ENCODE data around the gene NLRP4.
A peak's percentile ranks its signal among the peaks of the same experiment; 100 is the strongest.

The NLRP4 gene

GRCh38 chr19:55901369-55902079, 65.2 kb downstream of the NLRP4 start:
- no peaks in the 10 kb centered on the region for H3K36me3 ChIP-seq (replicated peaks; ENCODE audit: insufficient read depth, low read length)
- H3K79me2 ChIP-seq (ENCODE audit: low read length): no peaks in the 10 kb centered on the region
- no peak overlapping the region for H3K27ac ChIP-seq (ENCODE audit: low read length)
- H3K9me2 ChIP-seq (replicated peaks; ENCODE audit: insufficient read depth, low read length): no peaks in the 10 kb centered on the region
- H3K27me3 ChIP-seq (replicated peaks; ENCODE audit: insufficient read depth, low read length): no peaks in the 10 kb centered on the region
- peak overlapping the region; percentile 61 for H2AFZ ChIP-seq (ENCODE audit: low read length)
- no peaks in the 10 kb centered on the region for H3F3A ChIP-seq (ENCODE audit: insufficient read depth, low read length)
- no peaks in the 10 kb centered on the region for H3K4me1 ChIP-seq (ENCODE audit: low read length)
- no peak overlapping the region for H3K4me3 ChIP-seq (ENCODE audit: low read length)
- TF ChIP-seq CTCF (IDR thresholded peaks at IDR 0.05; ENCODE audit: low read length): no peak
- TF ChIP-seq EZH2phosphoT487 (IDR thresholded peaks at IDR 0.05; ENCODE audit: low read length): no peak
- no peaks in the 10 kb centered on the region for H4K20me1 ChIP-seq (ENCODE audit: insufficient read depth, low read length)
- H3K9me3 ChIP-seq (replicated peaks; ENCODE audit: insufficient read depth, low read length): no peaks in the 10 kb centered on the region
- H3K9ac ChIP-seq (ENCODE audit: low read length): no peak overlapping the region
- no peak for DNase-seq
- H3K4me2 ChIP-seq (ENCODE audit: low read depth, low read length): peak overlapping the region; percentile 21; the same call in 1 of the 2 replicates

GRCh38 chr19:55902080-55902751, 65.9 kb downstream of the NLRP4 start:
- H3K36me3 ChIP-seq (replicated peaks; ENCODE audit: insufficient read depth, low read length): no peaks in the 10 kb centered on the region
- H3K9me3 ChIP-seq (replicated peaks; ENCODE audit: insufficient read depth, low read length): no peaks in the 10 kb centered on the region

GRCh38 chr19:55907286-55907685, 70.9 kb downstream of the NLRP4 start:
- TF ChIP-seq EZH2 (optimal IDR thresholded peaks at IDR 0.05; ENCODE audit: low read depth, low read length) (no peak), CTCF (IDR thresholded peaks at IDR 0.05; ENCODE audit: low read length) (no peak), EZH2phosphoT487 (IDR thresholded peaks at IDR 0.05; ENCODE audit: low read length) (no peak)
- Histone ChIP-seq H3K4me1 (ENCODE audit: low read length) (no peaks in the 10 kb centered on the region), H4K20me1 (ENCODE audit: insufficient read depth, low read length) (no peaks in the 10 kb centered on the region), H3K9me3 (replicated peaks; ENCODE audit: insufficient read depth, low read length) (no peaks in the 10 kb centered on the region), H3K4me3 (ENCODE audit: low read length) (no peak overlapping the region), H3K4me2 (ENCODE audit: low read depth, low read length) (no peak overlapping the region), H3K27ac (ENCODE audit: low read length) (no peak overlapping the region), H3K27me3 (replicated peaks; ENCODE audit: insufficient read depth, low read length) (no peaks in the 10 kb centered on the region), H3K79me2 (ENCODE audit: low read length) (no peaks in the 10 kb centered on the region), H2AFZ (ENCODE audit: low read length) (no peak overlapping the region), H3F3A (ENCODE audit: insufficient read depth, low read length) (no peaks in the 10 kb centered on the region), H3K36me3 (replicated peaks; ENCODE audit: insufficient read depth, low read length) (no peaks in the 10 kb centered on the region), H3K9me2 (replicated peaks; ENCODE audit: insufficient read depth, low read length) (no peaks in the 10 kb centered on the region), H3K9ac (ENCODE audit: low read length) (no peak overlapping the region)
- DNase-seq: no peak

More at GRCh38 chr19:55902080-55902751, 65.9 kb downstream of the NLRP4 start:
- H3K79me2 ChIP-seq (ENCODE audit: low read length): no peaks in the 10 kb centered on the region
- no peaks in the 10 kb centered on the region for H4K20me1 ChIP-seq (ENCODE audit: insufficient read depth, low read length)
- H3F3A ChIP-seq (ENCODE audit: insufficient read depth, low read length): no peaks in the 10 kb centered on the region
- no peak overlapping the region for H3K4me2 ChIP-seq (ENCODE audit: low read depth, low read length)
- H3K4me3 ChIP-seq (ENCODE audit: low read length): no peak overlapping the region
- H3K9me2 ChIP-seq (replicated peaks; ENCODE audit: insufficient read depth, low read length): no peaks in the 10 kb centered on the region
- TF ChIP-seq EZH2phosphoT487 (IDR thresholded peaks at IDR 0.05; ENCODE audit: low read length) (no peak), EZH2 (optimal IDR thresholded peaks at IDR 0.05; ENCODE audit: low read depth, low read length) (no peak), CTCF (IDR thresholded peaks at IDR 0.05; ENCODE audit: low read length) (no peak)
- H3K4me1 ChIP-seq (ENCODE audit: low read length): no peaks in the 10 kb centered on the region
- no peak for DNase-seq
- H2AFZ ChIP-seq (ENCODE audit: low read length): no peak overlapping the region
- no peaks in the 10 kb centered on the region for H3K27me3 ChIP-seq (replicated peaks; ENCODE audit: insufficient read depth, low read length)
- H3K27ac ChIP-seq (ENCODE audit: low read length): no peak overlapping the region
- H3K9ac ChIP-seq (ENCODE audit: low read length): no peak overlapping the region
